Neural crest cell (in vitro differentiated cells): Measurements from ENCODE around the gene FMNL3. TPM values are rescaled to one million over a fixed set of nuclear protein-coding genes. Genes with fewer than 3 reads are reported as not detected.

Source experiments
- DNase-seq: peaks from one replicate; pipeline ENCODE4 v3.0.0; 2021; ENCODE audit warnings: low read depth, mixed read lengths, low spot score
- H3K27ac Mint-ChIP-seq: one replicate; pipeline ENCODE4 v1.8.0; 2021; ENCODE audit warnings: mild to moderate bottlenecking, mixed read lengths; ENCODE audit not compliant: unreplicated experiment
- H3K27me3 Mint-ChIP-seq: 2 replicates; pipeline ENCODE4 v1.8.0; 2021; ENCODE audit warnings: low read depth, mild to moderate bottlenecking, mixed read lengths
- H3K36me3 Mint-ChIP-seq: 2 replicates; pipeline ENCODE4 v1.8.0; 2021; ENCODE audit warnings: low read depth, mild to moderate bottlenecking, mixed read lengths
- H3K4me1 Mint-ChIP-seq: 2 replicates; pipeline ENCODE4 v1.8.0; 2021; ENCODE audit warnings: mixed read lengths
- H3K4me3 Mint-ChIP-seq: one replicate; pipeline ENCODE4 v1.8.0; 2021; ENCODE audit warnings: mild to moderate bottlenecking, mixed read lengths
- H3K9me3 Mint-ChIP-seq: 2 replicates; pipeline ENCODE4 v1.8.0; 2021; ENCODE audit warnings: mixed read lengths
- total RNA-seq: library from RNA; stranded (reverse); gene quantifications from 2 replicates; pipeline ENCODE4 v1.2.1, GENCODE V29; 2021
- TF ChIP-seq, protein P1 (sequence below): fragments of 200-600 bp; sonication (generic); conservative IDR thresholded peaks from 2 replicates; pipeline ENCODE4 v1.5.0; 2021; ENCODE audit warnings: antibody characterized with exemption, mild to moderate bottlenecking

FMNL3 gene
- total RNA-seq, 1 donor from 2014 or later, result 38.9 TPM

DNA sequence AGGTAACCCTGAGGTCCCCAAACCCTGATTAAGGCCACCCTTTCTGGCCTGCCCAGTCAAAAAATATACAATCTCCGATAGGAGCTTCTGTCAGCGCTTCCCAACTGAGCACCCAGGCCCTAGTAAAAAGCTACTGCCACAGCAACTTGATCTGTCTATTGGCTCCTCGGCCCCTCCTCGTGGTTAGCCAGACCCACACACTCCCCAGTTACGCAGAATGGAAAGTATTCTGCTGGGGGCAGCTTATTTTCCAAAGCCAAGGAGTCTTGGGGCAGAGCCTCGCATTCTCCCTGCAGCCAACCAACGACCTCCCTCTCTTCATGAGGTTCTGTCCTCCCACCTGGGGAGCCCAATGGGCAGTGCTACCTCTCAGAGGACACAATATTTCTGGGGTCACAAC, 32.1 kb downstream of the FMNL3 start:
- H3K27ac Mint-ChIP-seq, result no peak overlapping the region
- no peak for DNase-seq
- H3K27me3 Mint-ChIP-seq, result no peaks in the 10 kb centered on the region
- H3K36me3 Mint-ChIP-seq, result no peaks in the 10 kb centered on the region
- TF ChIP-seq, protein P1, sequence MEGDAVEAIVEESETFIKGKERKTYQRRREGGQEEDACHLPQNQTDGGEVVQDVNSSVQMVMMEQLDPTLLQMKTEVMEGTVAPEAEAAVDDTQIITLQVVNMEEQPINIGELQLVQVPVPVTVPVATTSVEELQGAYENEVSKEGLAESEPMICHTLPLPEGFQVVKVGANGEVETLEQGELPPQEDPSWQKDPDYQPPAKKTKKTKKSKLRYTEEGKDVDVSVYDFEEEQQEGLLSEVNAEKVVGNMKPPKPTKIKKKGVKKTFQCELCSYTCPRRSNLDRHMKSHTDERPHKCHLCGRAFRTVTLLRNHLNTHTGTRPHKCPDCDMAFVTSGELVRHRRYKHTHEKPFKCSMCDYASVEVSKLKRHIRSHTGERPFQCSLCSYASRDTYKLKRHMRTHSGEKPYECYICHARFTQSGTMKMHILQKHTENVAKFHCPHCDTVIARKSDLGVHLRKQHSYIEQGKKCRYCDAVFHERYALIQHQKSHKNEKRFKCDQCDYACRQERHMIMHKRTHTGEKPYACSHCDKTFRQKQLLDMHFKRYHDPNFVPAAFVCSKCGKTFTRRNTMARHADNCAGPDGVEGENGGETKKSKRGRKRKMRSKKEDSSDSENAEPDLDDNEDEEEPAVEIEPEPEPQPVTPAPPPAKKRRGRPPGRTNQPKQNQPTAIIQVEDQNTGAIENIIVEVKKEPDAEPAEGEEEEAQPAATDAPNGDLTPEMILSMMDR, result no peak
- H3K4me3 Mint-ChIP-seq, result peak overlapping the region; percentile 23
- peaks cover 47% of the 10 kb centered on the region for H3K4me1 Mint-ChIP-seq
- H3K9me3 Mint-ChIP-seq, result no peaks in the 10 kb centered on the region

- DNase-seq, result no peak
- Mint-ChIP-seq H3K4me1 (peaks cover 47% of the 10 kb centered on the region), H3K27ac (peak overlapping the region; percentile 95), H3K9me3 (no peaks in the 10 kb centered on the region), H3K27me3 (no peaks in the 10 kb centered on the region), H3K4me3 (peak overlapping the region; percentile 36), H3K36me3 (no peaks in the 10 kb centered on the region)
- TF ChIP-seq, protein P1, result no peak
Measured at GRCh38 chr12:49674318-49674981, 32.8 kb downstream of the FMNL3 start.

DNA sequence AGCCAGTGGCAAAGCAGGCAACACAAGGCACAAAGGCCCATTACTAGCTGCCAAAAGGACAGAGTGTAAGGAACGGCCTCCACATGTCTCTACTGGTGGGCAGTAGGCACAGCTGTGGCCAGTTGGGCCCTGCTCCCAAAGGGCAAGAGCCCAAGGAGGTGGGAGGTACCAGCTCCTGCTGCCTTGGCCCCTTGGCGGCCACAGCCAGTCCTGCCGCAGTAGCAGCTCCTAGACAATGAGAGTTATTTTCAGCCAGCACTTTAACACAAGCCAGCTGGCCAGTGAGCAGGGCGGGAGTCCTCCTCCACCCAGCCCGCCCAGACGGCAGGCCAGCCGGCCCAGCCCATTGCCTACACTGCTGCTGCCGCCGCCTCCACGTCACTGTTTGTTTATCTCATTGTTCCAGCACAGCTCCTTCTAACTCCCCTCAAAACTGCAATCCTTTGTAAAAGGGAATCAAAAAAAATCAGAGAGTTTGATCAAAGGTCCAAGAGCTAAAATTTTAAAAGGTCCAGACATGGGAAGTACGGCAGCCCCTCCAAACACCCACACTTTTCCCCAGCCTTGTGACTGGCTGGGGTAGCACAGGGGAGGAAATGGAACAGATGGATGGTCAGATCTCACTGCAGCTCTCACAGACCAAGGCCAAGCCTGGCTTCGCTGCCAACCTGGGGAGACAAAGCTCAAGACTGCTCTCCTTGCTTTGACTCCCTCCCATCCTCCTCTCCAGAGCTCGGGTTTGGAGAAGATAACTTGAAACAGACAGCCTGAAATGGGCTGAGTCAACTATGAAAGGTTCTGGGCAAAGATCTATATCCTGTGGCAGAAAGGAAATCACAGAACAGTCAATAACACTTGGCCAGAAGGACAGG, 33.5 kb downstream of the FMNL3 start:
- Mint-ChIP-seq H3K4me3 (peak overlapping the region; percentile 64), H3K27me3 (no peaks in the 10 kb centered on the region), H3K36me3 (no peaks in the 10 kb centered on the region), H3K9me3 (no peaks in the 10 kb centered on the region), H3K27ac (peak overlapping the region; percentile 95), H3K4me1 (peaks cover 47% of the 10 kb centered on the region)
- TF ChIP-seq, protein P1, result no peak
- peak; percentile 64 for DNase-seq

GRCh38 chr12:49672301-49673217, 34.6 kb downstream of the FMNL3 start:
- TF ChIP-seq, protein P1, result no peak
- no peaks in the 10 kb centered on the region for H3K27me3 Mint-ChIP-seq
- peaks cover 47% of the 10 kb centered on the region for H3K4me1 Mint-ChIP-seq
- DNase-seq, result no peak
- H3K36me3 Mint-ChIP-seq, result no peaks in the 10 kb centered on the region
- H3K9me3 Mint-ChIP-seq, result no peaks in the 10 kb centered on the region
- H3K27ac Mint-ChIP-seq, result peak overlapping the region; percentile 92
- no peak overlapping the region for H3K4me3 Mint-ChIP-seq
